Mesenchymal stem cell (in vitro differentiated cells and primary cell): ENCODE data around the gene TIPRL.
A peak's percentile ranks its signal among the peaks of the same experiment; 100 is the strongest.

Experiments used
- DNase-seq: peaks from one replicate; pipeline ENCODE4 v3.0.0-alpha.2; 2013
- H2AFZ ChIP-seq: one replicate; pipeline ENCODE4 v1.6.1; 2013; ENCODE audit warnings: low read depth, mild to moderate bottlenecking, control low read depth, inconsistent platforms, low read length, moderate library complexity
- H2AK5ac ChIP-seq: 2 replicates; pipeline ENCODE4 v1.6.1; 2013; ENCODE audit warnings: low read length, moderate library complexity, mild to moderate bottlenecking, inconsistent platforms; ENCODE audit not compliant: severe bottlenecking
- H2BK120ac ChIP-seq: one replicate; pipeline ENCODE4 v1.6.1; 2013; ENCODE audit warnings: low read depth, mild to moderate bottlenecking, inconsistent platforms, low read length, moderate library complexity
- H2BK12ac ChIP-seq, 2 experiments: one replicate each; pipeline ENCODE4 v1.6.1; 2013; ENCODE audit warnings: inconsistent platforms in 2 of 2, low read length in 2 of 2, mild to moderate bottlenecking in 2 of 2, moderate library complexity in 2 of 2, control low read depth in 1 of 2
- H2BK15ac ChIP-seq: one replicate; pipeline ENCODE4 v1.6.1; 2013; ENCODE audit warnings: mild to moderate bottlenecking, low read depth, inconsistent platforms; ENCODE audit not compliant: poor library complexity, severe bottlenecking
- H2BK5ac ChIP-seq: 2 replicates; pipeline ENCODE4 v1.6.1; 2013; ENCODE audit warnings: low read depth, mild to moderate bottlenecking, low read length, control low read depth, inconsistent platforms; ENCODE audit not compliant: poor library complexity, severe bottlenecking
- H3K14ac ChIP-seq, 2 experiments: one replicate each; pipeline ENCODE4 v1.6.1; 2013; ENCODE audit warnings: inconsistent platforms in 2 of 2, low read length in 2 of 2, control low read depth in 1 of 2, mild to moderate bottlenecking in 1 of 2, moderate library complexity in 1 of 2
- H3K18ac ChIP-seq, 2 experiments: one replicate each; pipeline ENCODE4 v1.6.1; 2013; ENCODE audit warnings: inconsistent platforms in 2 of 2, low read length in 2 of 2, control low read depth in 1 of 2, low read depth in 1 of 2, mild to moderate bottlenecking in 1 of 2
- H3K23ac ChIP-seq, 2 experiments: one replicate each; pipeline ENCODE4 v1.6.1; 2013; ENCODE audit warnings: inconsistent platforms in 2 of 2, low read length in 2 of 2, mild to moderate bottlenecking in 2 of 2, moderate library complexity in 2 of 2, control low read depth in 1 of 2
- H3K27ac ChIP-seq: 2 replicates; pipeline ENCODE4 v1.5.1; 2013; ENCODE audit warnings: mild to moderate bottlenecking, moderate library complexity, low read length, control low read depth, inconsistent platforms; ENCODE audit not compliant: poor library complexity, severe bottlenecking
- H3K27me3 ChIP-seq, 2 experiments: 2 replicates each; pipeline versions ENCODE4 v1.6.1 to v1.7.0; 2013; ENCODE audit warnings: low read length in 2 of 2, mild to moderate bottlenecking in 2 of 2, moderate library complexity in 2 of 2, control low read depth in 1 of 2, inconsistent platforms in 1 of 2; ENCODE audit not compliant: control insufficient read depth in 1 of 2, insufficient read depth in 1 of 2
- H3K36me3 ChIP-seq, 2 experiments: 2 replicates each; pipeline versions ENCODE4 v1.6.1 to v1.7.0; 2013; ENCODE audit warnings: low read length in 2 of 2, control low read depth in 1 of 2, inconsistent platforms in 1 of 2, low read depth in 1 of 2, mild to moderate bottlenecking in 1 of 2; ENCODE audit not compliant: insufficient read depth in 2 of 2, control insufficient read depth in 1 of 2
- H3K4ac ChIP-seq, 2 experiments: one replicate each; pipeline ENCODE4 v1.6.1; 2013; ENCODE audit warnings: inconsistent platforms in 2 of 2, low read length in 2 of 2, mild to moderate bottlenecking in 2 of 2, moderate library complexity in 2 of 2, control low read depth in 1 of 2, low read depth in 1 of 2
- H3K4me1 ChIP-seq: 2 replicates; pipeline ENCODE4 v1.6.1; 2013; ENCODE audit warnings: low read depth, low read length, control low read depth; ENCODE audit not compliant: control insufficient read depth, insufficient read depth
- H3K4me2 ChIP-seq: 2 replicates; pipeline ENCODE4 v1.6.1; 2013; ENCODE audit warnings: low read length, mild to moderate bottlenecking, inconsistent platforms; ENCODE audit not compliant: poor library complexity, severe bottlenecking
- H3K4me3 ChIP-seq, 2 experiments: 2 replicates each; pipeline versions ENCODE4 v1.5.1 to v1.7.0; 2013; ENCODE audit warnings: low read length in 2 of 2, mild to moderate bottlenecking in 2 of 2, control low read depth in 1 of 2, low read depth in 1 of 2; ENCODE audit not compliant: insufficient read depth in 1 of 2
- H3K79me1 ChIP-seq: replicated peaks from 2 replicates; pipeline ENCODE4 v1.6.1; 2013; ENCODE audit warnings: mild to moderate bottlenecking, control low read depth, low read length, inconsistent platforms; ENCODE audit not compliant: poor library complexity, severe bottlenecking
- H3K9ac ChIP-seq: 2 replicates; pipeline ENCODE4 v1.7.0; 2013; ENCODE audit warnings: mild to moderate bottlenecking, low read length, moderate library complexity
- H3K9me3 ChIP-seq: 2 replicates; pipeline ENCODE4 v1.7.0; 2013; ENCODE audit warnings: mild to moderate bottlenecking, low read length; ENCODE audit not compliant: control insufficient read depth
- H4K8ac ChIP-seq: one replicate; pipeline ENCODE4 v1.6.1; 2013; ENCODE audit warnings: inconsistent platforms, mild to moderate bottlenecking, low read length, moderate library complexity
- H4K91ac ChIP-seq: one replicate; pipeline ENCODE4 v1.6.1; 2013; ENCODE audit warnings: mild to moderate bottlenecking, low read length, inconsistent platforms
- WGBS: methylation state at CpG from one replicate; pipeline ENCODE4 v1.1.7; 2013; ENCODE audit warnings: mixed read lengths; 5-methylcytosine and 5-hydroxymethylcytosine counted together

The TIPRL gene

DNA sequence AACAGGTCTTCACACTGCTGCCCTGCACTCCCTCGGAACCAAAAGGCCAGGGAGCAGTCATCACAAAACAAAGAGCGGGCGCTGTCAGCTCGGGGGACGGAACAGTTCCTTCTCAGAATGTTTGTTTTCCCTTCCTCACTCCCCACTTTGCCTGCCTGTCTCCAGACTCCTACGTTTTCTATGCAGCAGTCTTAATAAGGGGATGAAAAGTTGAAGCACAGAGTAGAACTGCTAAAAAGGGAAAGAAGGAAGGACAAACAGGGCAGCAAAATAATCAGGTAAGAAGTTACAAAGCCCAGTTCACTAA is 41.3 kb upstream of the TIPRL start:
- 0% methylated on average over 1 of the region's 6 CpGs for WGBS
- Histone ChIP-seq H4K8ac (no peak overlapping the region), H2BK120ac (no peak overlapping the region), H3K4me1 (peaks cover 7% of the 10 kb centered on the region), H2BK12ac (no peak overlapping the region), H3K9me3 (no peaks in the 10 kb centered on the region), H3K4me2 (peak overlapping the region; percentile 81), H3K9ac (peak overlapping the region; percentile 88), H2BK15ac (no peak overlapping the region), H3K27ac (peak overlapping the region; percentile 9), H3K27me3 (no peaks in the 10 kb centered on the region), H2AFZ (peak overlapping the region; percentile 78), H3K36me3 (no peaks in the 10 kb centered on the region), H3K14ac (no peak overlapping the region), H2AK5ac (no peak overlapping the region), H3K4ac (no peak overlapping the region), H3K23ac (no peak overlapping the region), H3K4me3 (peak overlapping the region; percentile 82 to 97), H2BK5ac (no peak overlapping the region), H3K18ac (peak overlapping the region in 1 of 2 experiments; percentile 34), H4K91ac (no peak overlapping the region), H3K79me1 (no peaks in the 10 kb centered on the region)
- DNase-seq, result no peak

DNA sequence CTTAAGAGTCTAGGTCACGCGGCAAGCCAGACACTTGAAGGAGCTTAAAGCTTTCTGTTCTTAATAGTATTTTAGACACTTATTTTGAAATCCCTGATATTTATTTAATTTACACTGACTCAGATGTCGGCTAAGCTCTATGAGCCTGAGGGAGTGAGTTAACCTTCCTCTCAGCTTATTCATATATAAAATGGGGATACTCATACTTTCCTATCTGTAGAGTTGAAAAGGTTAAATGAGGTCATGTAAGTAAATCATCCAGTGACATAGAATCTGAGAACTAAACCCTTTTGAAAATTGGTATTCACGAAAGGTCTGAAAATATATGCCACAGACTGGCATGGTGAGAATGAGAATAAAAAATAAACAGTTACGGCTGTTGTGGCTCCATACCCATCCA is 40.6 kb upstream of the TIPRL start:
- no peaks in the 10 kb centered on the region for H3K9me3 ChIP-seq
- no peak overlapping the region for H3K18ac ChIP-seq
- no peak overlapping the region for H3K23ac ChIP-seq
- no peak overlapping the region for H2BK5ac ChIP-seq
- H2AFZ ChIP-seq, result no peak overlapping the region
- H3K4me1 ChIP-seq, result peaks cover 7% of the 10 kb centered on the region
- H3K4me3 ChIP-seq, result peak overlapping the region in 1 of 2 experiments; percentile 97
- no peak overlapping the region for H2BK15ac ChIP-seq
- no peak overlapping the region for H3K14ac ChIP-seq
- 94% methylated on average over 2 of the region's 5 CpGs for whole genome bisulfite sequencing
- no peaks in the 10 kb centered on the region for H3K36me3 ChIP-seq
- no peak overlapping the region for H2BK12ac ChIP-seq
- H3K4ac ChIP-seq, result no peak overlapping the region
- no peak overlapping the region for H4K8ac ChIP-seq
- H3K79me1 ChIP-seq, result no peaks in the 10 kb centered on the region
- H3K27me3 ChIP-seq, result no peaks in the 10 kb centered on the region
- no peak overlapping the region for H4K91ac ChIP-seq
- H2AK5ac ChIP-seq, result no peak overlapping the region
- H3K9ac ChIP-seq, result peak overlapping the region; percentile 88
- no peak overlapping the region for H3K27ac ChIP-seq
- peak; percentile 22 for DNase-seq
- H3K4me2 ChIP-seq, result no peak overlapping the region
- no peak overlapping the region for H2BK120ac ChIP-seq

DNA sequence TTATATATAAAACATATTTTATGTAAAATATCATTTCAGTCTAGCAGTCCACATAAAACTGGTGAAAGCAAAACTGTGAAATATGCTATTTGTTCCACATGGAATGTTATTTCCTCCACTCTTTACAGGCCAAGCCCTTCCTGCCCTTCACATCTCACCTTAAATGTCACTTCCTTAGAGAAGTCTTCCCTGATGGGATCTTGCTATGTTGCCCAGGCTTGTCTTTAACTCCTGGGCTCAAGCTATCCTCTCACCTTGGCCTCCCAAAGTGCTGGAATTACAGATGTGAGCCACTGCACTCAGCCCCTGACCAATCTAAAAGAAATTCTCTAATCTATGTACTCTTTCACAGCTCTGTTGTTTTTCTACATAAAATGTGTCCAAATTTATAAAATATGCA is 39.7 kb upstream of the TIPRL start:
- no peaks in the 10 kb centered on the region for H3K79me1 ChIP-seq
- H2AFZ ChIP-seq, result no peak overlapping the region
- H3K27ac ChIP-seq, result no peak overlapping the region
- no peak overlapping the region for H2AK5ac ChIP-seq
- no peaks in the 10 kb centered on the region for H3K27me3 ChIP-seq
- no peaks in the 10 kb centered on the region for H3K36me3 ChIP-seq
- no peaks in the 10 kb centered on the region for H3K9me3 ChIP-seq
- H2BK12ac ChIP-seq, result no peak overlapping the region
- no peak overlapping the region for H2BK5ac ChIP-seq
- no peak overlapping the region for H4K8ac ChIP-seq
- H3K14ac ChIP-seq, result no peak overlapping the region
- H3K9ac ChIP-seq, result no peak overlapping the region
- no peak overlapping the region for H2BK15ac ChIP-seq
- no peak overlapping the region for H3K4me3 ChIP-seq
- H3K4me2 ChIP-seq, result no peak overlapping the region
- no peak overlapping the region for H3K4ac ChIP-seq
- H3K18ac ChIP-seq, result no peak overlapping the region
- DNase-seq, result no peak
- H2BK120ac ChIP-seq, result no peak overlapping the region
- no peak overlapping the region for H4K91ac ChIP-seq
- H3K4me1 ChIP-seq, result peaks cover 7% of the 10 kb centered on the region
- H3K23ac ChIP-seq, result no peak overlapping the region

DNA sequence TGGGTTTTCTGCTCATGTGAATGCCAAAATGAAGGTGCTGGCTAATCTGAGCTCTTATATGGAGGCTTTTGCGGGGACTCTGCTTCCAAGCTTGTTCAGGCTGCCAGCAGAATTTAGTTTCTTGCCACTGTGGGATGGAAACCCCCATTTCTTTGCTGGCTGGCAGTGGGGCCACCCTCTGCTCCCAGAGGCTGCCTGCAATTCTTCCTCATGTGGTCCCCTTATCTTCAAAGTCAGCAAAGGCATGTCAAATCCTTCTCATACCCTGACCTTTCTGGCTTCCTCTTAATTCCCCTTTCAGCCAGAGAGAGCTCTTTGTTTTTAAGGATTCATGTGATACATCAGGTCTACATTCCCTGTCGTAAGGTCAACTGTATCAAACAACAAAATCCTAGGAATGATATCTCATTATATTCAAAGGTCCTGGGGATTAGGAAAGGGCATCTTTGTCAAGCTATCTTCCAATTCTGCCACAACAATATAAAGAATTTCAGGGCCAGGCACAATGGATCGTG is 36.8 kb upstream of the TIPRL start:
- Histone ChIP-seq H3K4me1 (no peaks in the 10 kb centered on the region), H3K23ac (no peak overlapping the region), H4K91ac (no peak overlapping the region), H3K4ac (no peak overlapping the region), H4K8ac (no peak overlapping the region), H3K9me3 (no peaks in the 10 kb centered on the region), H3K4me3 (no peak overlapping the region), H3K36me3 (no peaks in the 10 kb centered on the region), H3K27me3 (no peaks in the 10 kb centered on the region), H3K4me2 (no peak overlapping the region), H3K9ac (no peak overlapping the region), H3K27ac (no peak overlapping the region), H2BK15ac (no peak overlapping the region), H3K79me1 (no peaks in the 10 kb centered on the region), H2AFZ (no peak overlapping the region), H2AK5ac (no peak overlapping the region), H3K14ac (no peak overlapping the region), H2BK120ac (no peak overlapping the region), H2BK12ac (no peak overlapping the region), H2BK5ac (no peak overlapping the region), H3K18ac (no peak overlapping the region)
- 93% methylated on average over 3 of the region's 3 CpGs for WGBS
- no peak for DNase-seq
